DND-41 (cell line): ENCODE data around the gene DDX31.

Source experiments
- ATAC-seq: fragments of 200-7000 bp; cut with Tn5 transposase; 3 replicates; pipeline ENCODE4 v1.9.1; 2021; ENCODE audit warnings: low read depth; ENCODE audit not compliant: insufficient read depth
- DNase-seq: peaks from one replicate; pipeline ENCODE4 v3.0.0-alpha.2; 2020
- H2AFZ ChIP-seq: 2 replicates; pipeline ENCODE4 v1.6.0; 2012; ENCODE audit warnings: low read depth, low read length
- H3K27ac ChIP-seq: 2 replicates; pipeline ENCODE4 v1.5.1; 2012; ENCODE audit warnings: low read length, inconsistent platforms
- H3K27me3 ChIP-seq: fragments of 200-600 bp; sonication (generic); 2 replicates; pipeline ENCODE4 v1.6.0; 2012; ENCODE audit warnings: low read length, mild to moderate bottlenecking, inconsistent platforms; ENCODE audit not compliant: insufficient read depth, poor library complexity
- H3K36me3 ChIP-seq: 2 replicates; pipeline ENCODE4 v1.5.1; 2012; ENCODE audit warnings: low read length, inconsistent platforms; ENCODE audit not compliant: insufficient read depth
- H3K4me1 ChIP-seq: 2 replicates; pipeline ENCODE4 v1.5.1; 2012; ENCODE audit warnings: mild to moderate bottlenecking, low read length; ENCODE audit not compliant: insufficient read depth
- H3K4me2 ChIP-seq: 2 replicates; pipeline ENCODE4 v1.6.0; 2012; ENCODE audit warnings: mild to moderate bottlenecking, moderate library complexity, low read length, inconsistent platforms; ENCODE audit not compliant: insufficient read depth
- H3K4me3 ChIP-seq, 2 experiments: fragments of 200-600 bp in 1 of 2; shearing (Covaris generic) in 1 of 2; 2 replicates each; pipeline ENCODE4 v1.5.1; 2012 to 2016; ENCODE audit warnings: inconsistent platforms in 2 of 2, low read length in 2 of 2, mild to moderate bottlenecking in 2 of 2, low read depth in 1 of 2, moderate library complexity in 1 of 2
- H3K79me2 ChIP-seq: 2 replicates; pipeline ENCODE4 v1.6.0; 2012; ENCODE audit warnings: low read length, inconsistent platforms; ENCODE audit not compliant: insufficient read depth
- H3K9ac ChIP-seq: 2 replicates; pipeline ENCODE4 v1.6.0; 2012; ENCODE audit warnings: low read depth, mild to moderate bottlenecking, inconsistent platforms, low read length, moderate library complexity
- H3K9me3 ChIP-seq: 2 replicates; pipeline ENCODE4 v1.5.1; 2012; ENCODE audit warnings: low read length, moderate library complexity, mild to moderate bottlenecking, inconsistent platforms; ENCODE audit not compliant: insufficient read depth, severe bottlenecking
- H4K20me1 ChIP-seq: 2 replicates; pipeline ENCODE4 v1.6.0; 2012; ENCODE audit warnings: low read length; ENCODE audit not compliant: insufficient read depth
- EZH2 ChIP-seq: IDR thresholded peaks from 3 replicates; pipeline ENCODE4 v1.6.1; 2012; ENCODE audit warnings: borderline replicate concordance, low read depth, mild to moderate bottlenecking, moderate library complexity, low read length, inconsistent platforms; ENCODE audit not compliant: severe bottlenecking
- TF ChIP-seq, protein P1 (sequence below): IDR thresholded peaks from 2 replicates; pipeline ENCODE4 v1.5.1; 2012; ENCODE audit warnings: borderline replicate concordance, low read length, moderate library complexity, mild to moderate bottlenecking; ENCODE audit not compliant: poor library complexity, severe bottlenecking; ENCODE audit errors: extremely low read depth

The DDX31 gene

GRCh38 chr9:132708769-132709430 lies 39.1 kb upstream of the DDX31 start:
- H3K27ac ChIP-seq, result no peak overlapping the region
- no peak overlapping the region for H3K4me2 ChIP-seq
- H3K9ac ChIP-seq, result no peak overlapping the region
- TF ChIP-seq, protein P1, sequence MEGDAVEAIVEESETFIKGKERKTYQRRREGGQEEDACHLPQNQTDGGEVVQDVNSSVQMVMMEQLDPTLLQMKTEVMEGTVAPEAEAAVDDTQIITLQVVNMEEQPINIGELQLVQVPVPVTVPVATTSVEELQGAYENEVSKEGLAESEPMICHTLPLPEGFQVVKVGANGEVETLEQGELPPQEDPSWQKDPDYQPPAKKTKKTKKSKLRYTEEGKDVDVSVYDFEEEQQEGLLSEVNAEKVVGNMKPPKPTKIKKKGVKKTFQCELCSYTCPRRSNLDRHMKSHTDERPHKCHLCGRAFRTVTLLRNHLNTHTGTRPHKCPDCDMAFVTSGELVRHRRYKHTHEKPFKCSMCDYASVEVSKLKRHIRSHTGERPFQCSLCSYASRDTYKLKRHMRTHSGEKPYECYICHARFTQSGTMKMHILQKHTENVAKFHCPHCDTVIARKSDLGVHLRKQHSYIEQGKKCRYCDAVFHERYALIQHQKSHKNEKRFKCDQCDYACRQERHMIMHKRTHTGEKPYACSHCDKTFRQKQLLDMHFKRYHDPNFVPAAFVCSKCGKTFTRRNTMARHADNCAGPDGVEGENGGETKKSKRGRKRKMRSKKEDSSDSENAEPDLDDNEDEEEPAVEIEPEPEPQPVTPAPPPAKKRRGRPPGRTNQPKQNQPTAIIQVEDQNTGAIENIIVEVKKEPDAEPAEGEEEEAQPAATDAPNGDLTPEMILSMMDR, result no peak
- TF ChIP-seq EZH2, result no peak
- H3K79me2 ChIP-seq, result no peaks in the 10 kb centered on the region
- H2AFZ ChIP-seq, result no peak overlapping the region
- no peak overlapping the region for H3K4me3 ChIP-seq
- no peaks in the 10 kb centered on the region for H3K36me3 ChIP-seq
- no peaks in the 10 kb centered on the region for H3K9me3 ChIP-seq
- DNase-seq (no peak), ATAC-seq (no peak)
- H3K27me3 ChIP-seq, result no peaks in the 10 kb centered on the region
- no peaks in the 10 kb centered on the region for H3K4me1 ChIP-seq
- H4K20me1 ChIP-seq, result no peaks in the 10 kb centered on the region

- ATAC-seq, result no peak
- TF ChIP-seq, protein P1, result no peak
- no peak for TF ChIP-seq EZH2
- H4K20me1 ChIP-seq, result no peaks in the 10 kb centered on the region
Observed at GRCh38 chr9:132708239-132708638, 38.5 kb upstream of the DDX31 start.

DNA sequence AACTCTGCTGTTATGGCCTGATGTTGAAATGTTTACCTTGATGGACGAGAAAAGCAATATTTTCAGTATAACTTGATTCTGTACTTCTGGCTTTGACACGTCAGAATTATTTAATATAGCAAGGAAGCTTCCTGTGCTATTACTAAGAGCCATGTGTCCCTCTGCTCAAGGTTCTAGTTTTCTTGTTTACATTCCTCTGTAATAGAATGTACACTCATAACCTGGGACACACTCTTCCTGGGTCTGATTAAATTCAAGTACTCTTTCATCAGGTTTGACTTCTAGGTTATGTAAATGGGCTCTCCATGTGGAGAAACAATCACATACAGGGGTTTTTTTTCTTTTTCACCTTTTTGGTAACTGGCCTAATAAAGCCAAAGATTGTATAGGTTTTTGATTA lies 33.6 kb upstream of the DDX31 start:
- no peak for TF ChIP-seq EZH2
- TF ChIP-seq, protein P1, result no peak
- Histone ChIP-seq H3K27me3 (no peaks in the 10 kb centered on the region), H4K20me1 (no peaks in the 10 kb centered on the region), H3K4me3 (no peak overlapping the region), H3K9ac (no peak overlapping the region), H3K36me3 (no peaks in the 10 kb centered on the region), H3K9me3 (no peaks in the 10 kb centered on the region), H2AFZ (no peak overlapping the region), H3K27ac (no peak overlapping the region), H3K79me2 (no peaks in the 10 kb centered on the region), H3K4me1 (no peaks in the 10 kb centered on the region), H3K4me2 (no peak overlapping the region)
- ATAC-seq (no peak), DNase-seq (no peak)

More at GRCh38 chr9:132708239-132708638, 38.5 kb upstream of the DDX31 start:
- no peak for DNase-seq
- Histone ChIP-seq H3K4me2 (no peak overlapping the region), H3K9me3 (no peaks in the 10 kb centered on the region), H3K27me3 (no peaks in the 10 kb centered on the region), H2AFZ (no peak overlapping the region), H3K36me3 (no peaks in the 10 kb centered on the region), H3K4me1 (no peaks in the 10 kb centered on the region), H3K4me3 (no peak overlapping the region), H3K79me2 (no peaks in the 10 kb centered on the region), H3K27ac (no peak overlapping the region), H3K9ac (no peak overlapping the region)

GRCh38 chr9:132702254-132702653 lies 32.5 kb upstream of the DDX31 start:
- Histone ChIP-seq H3K36me3 (no peaks in the 10 kb centered on the region), H3K4me2 (no peak overlapping the region), H3K79me2 (no peaks in the 10 kb centered on the region), H3K4me3 (no peak overlapping the region), H4K20me1 (no peaks in the 10 kb centered on the region), H3K9me3 (peaks cover 8% of the 10 kb centered on the region), H3K4me1 (no peaks in the 10 kb centered on the region), H2AFZ (no peak overlapping the region), H3K27me3 (no peaks in the 10 kb centered on the region), H3K9ac (no peak overlapping the region), H3K27ac (no peak overlapping the region)
- TF ChIP-seq, protein P1, result no peak
- TF ChIP-seq EZH2, result no peak
- ATAC-seq, result no peak
- DNase-seq, result no peak
